Kidney epithelial cell (primary cell): ENCODE data around the gene EYA4. TPM values are rescaled to one million over a fixed set of nuclear protein-coding genes. Genes with fewer than 3 reads are reported as not detected.
A peak's percentile ranks its signal among the peaks of the same experiment; 100 is the strongest.

ENCODE experiments used
- DNase-seq: peaks from one replicate; pipeline ENCODE4 v3.0.0-alpha.2; 2010; ENCODE audit warnings: low read depth
- H3K27me3 ChIP-seq: 2 replicates; pipeline ENCODE4 v1.6.0; 2011; ENCODE audit warnings: low read length; ENCODE audit not compliant: control insufficient read depth, insufficient read depth
- H3K36me3 ChIP-seq: 2 replicates; pipeline ENCODE4 v1.5.1; 2011; ENCODE audit warnings: low read length; ENCODE audit not compliant: control insufficient read depth, insufficient read depth
- H3K4me3 ChIP-seq: 2 replicates; pipeline ENCODE4 v1.5.1; 2011; ENCODE audit warnings: low read depth, mild to moderate bottlenecking, control low read depth, low read length
- CTCF ChIP-seq: IDR thresholded peaks from 2 replicates; pipeline ENCODE4 v1.5.1; 2011; ENCODE audit warnings: mild to moderate bottlenecking, moderate library complexity, low read length, control low read depth, inconsistent platforms; ENCODE audit not compliant: insufficient read depth, poor library complexity, severe bottlenecking
- total RNA-seq: library from RNA; depleted of rRNA; stranded (reverse); fragments of >200 nt; gene quantifications from 2 replicates; pipeline ENCODE4 v1.2.3, GENCODE V29; 2015

EYA4 gene
- total RNA-seq, 1 donor from 2014 or later = 0.58 TPM

DNA sequence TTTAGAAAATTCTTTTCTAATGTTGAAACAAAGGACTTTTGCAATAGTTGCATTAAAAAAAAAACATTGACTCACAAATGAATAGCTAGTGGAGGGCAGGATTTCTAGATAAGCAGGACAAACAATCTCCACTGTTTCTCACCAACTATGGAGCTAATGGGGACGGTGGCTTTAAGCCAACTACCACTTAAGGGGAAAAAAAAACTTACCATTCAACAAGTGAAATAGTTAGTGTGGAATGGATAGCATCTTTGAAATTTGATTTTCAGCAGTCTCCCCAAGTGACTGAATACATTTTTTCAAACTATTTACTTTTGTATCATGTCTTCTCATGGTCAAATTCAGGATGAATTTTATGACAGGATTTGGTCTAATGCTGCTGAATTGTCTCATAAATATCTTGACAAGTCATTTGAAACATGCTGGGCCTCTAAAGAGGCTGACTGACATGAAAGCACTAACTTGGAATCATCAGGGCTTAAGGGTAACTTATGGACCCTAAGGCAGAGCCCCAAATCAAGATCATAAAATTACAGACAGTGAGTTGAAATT lies 100.5 kb downstream of the EYA4 start:
- H3K36me3 ChIP-seq = no peaks in the 10 kb centered on the region
- no peak for TF ChIP-seq CTCF
- DNase-seq = peak; percentile 26
- no peak overlapping the region for H3K4me3 ChIP-seq
- no peaks in the 10 kb centered on the region for H3K27me3 ChIP-seq

GRCh38 chr6:133343220-133343619 lies 102.1 kb downstream of the EYA4 start:
- TF ChIP-seq CTCF = no peak
- Histone ChIP-seq H3K4me3 (no peak overlapping the region), H3K36me3 (no peaks in the 10 kb centered on the region), H3K27me3 (no peaks in the 10 kb centered on the region)
- DNase-seq = no peak

- TF ChIP-seq CTCF = no peak
- Histone ChIP-seq H3K27me3 (no peaks in the 10 kb centered on the region), H3K4me3 (no peak overlapping the region), H3K36me3 (no peaks in the 10 kb centered on the region)
- no peak for DNase-seq
Observed at GRCh38 chr6:133348846-133349245, 107.7 kb downstream of the EYA4 start.

DNA sequence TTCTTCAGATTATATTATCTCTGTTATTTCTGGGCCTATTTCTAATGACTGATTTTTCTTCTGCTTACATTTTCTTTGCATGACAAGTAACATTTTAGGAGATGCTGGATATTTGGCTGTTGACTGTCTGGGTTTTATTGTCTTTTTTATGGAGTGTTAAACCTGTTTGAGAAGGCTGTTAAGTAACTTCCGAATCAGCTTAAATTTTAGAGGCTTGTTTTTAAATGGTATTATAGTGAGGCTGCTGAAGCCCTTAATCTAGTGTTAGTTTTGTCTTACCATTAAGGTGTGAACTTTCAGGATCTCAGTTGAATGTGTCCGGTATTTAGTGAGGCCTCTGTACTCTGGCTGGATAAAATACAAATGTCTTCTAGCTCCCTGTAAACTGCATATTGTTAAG lies 109.8 kb downstream of the EYA4 start:
- no peak overlapping the region for H3K4me3 ChIP-seq
- TF ChIP-seq CTCF = no peak
- no peaks in the 10 kb centered on the region for H3K27me3 ChIP-seq
- H3K36me3 ChIP-seq = no peaks in the 10 kb centered on the region
- no peak for DNase-seq

DNA sequence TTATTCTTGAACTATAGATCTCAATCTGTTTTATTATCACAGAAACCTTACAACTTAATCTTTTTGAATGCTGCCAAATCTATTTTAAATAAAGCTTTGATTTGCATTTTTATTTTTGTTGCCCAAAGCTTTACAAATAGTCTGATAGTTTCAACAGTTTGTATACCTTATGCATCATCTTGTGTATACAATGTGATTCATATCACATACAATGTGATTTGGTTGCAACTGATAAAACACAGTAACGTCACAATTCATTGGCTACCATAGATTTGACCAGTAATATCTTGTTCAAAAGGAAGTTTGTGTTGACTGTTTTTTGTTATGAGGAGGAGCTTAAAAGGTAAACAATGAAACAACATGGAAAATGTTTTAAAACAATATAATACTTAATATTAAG lies 110.9 kb downstream of the EYA4 start:
- no peak for TF ChIP-seq CTCF
- DNase-seq = no peak
- H3K27me3 ChIP-seq = no peaks in the 10 kb centered on the region

DNA sequence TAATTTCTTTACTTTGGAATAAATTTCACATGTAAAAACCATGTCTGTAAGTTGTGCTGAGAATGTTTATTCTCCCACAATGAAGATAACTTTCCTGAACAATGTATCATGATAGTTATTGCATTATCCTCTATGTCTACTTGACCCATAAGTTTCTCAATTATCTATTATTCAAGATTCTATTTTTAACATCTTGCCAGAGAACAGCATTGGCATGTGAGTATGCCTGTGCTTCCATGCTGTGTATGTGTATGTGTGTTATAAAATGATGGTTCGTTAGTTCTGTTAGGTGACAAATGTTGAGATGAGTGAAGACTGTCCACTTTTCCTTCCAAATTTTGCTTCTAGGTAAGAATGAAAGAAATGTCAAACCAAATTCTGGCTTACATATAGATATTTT lies 111.9 kb downstream of the EYA4 start:
- no peak for TF ChIP-seq CTCF
- no peaks in the 10 kb centered on the region for H3K36me3 ChIP-seq
- DNase-seq = no peak
- H3K4me3 ChIP-seq = no peak overlapping the region
- H3K27me3 ChIP-seq = no peaks in the 10 kb centered on the region

More for the DNA sequence above, 110.9 kb downstream of the EYA4 start:
- Histone ChIP-seq H3K36me3 (no peaks in the 10 kb centered on the region), H3K4me3 (no peak overlapping the region)
